Activated CD4-positive, alpha-beta T cell treated with anti-CD3 and anti-CD28 coated beads for 36 hours (primary cell): ENCODE data around the gene KRT40. TPM values are rescaled to one million over a fixed set of nuclear protein-coding genes. Genes with fewer than 3 reads are reported as not detected.

ENCODE experiments used
- ATAC-seq: fragments of 200-7000 bp; cut with Tn5 transposase; one replicate; pipeline ENCODE4 v1.10.0; 2021; ENCODE audit warnings: mild to moderate bottlenecking, moderate library complexity
- CTCF ChIA-PET: fragments of 350-600 bp; sonication (Branson Sonifier 250); formaldehyde crosslinking; loops from one replicate; lab custom pipeline; 2021; ENCODE audit warnings: antibody characterized with exemption; lab: Charles Lee
- POLR2A ChIA-PET: fragments of 350-600 bp; sonication (Branson Sonifier 250); formaldehyde crosslinking; loops from one replicate; lab custom pipeline; 2021; ENCODE audit warnings: antibody characterized with exemption, inconsistent platforms; lab: Charles Lee
- DNase-seq: peaks from one replicate; pipeline ENCODE4 v3.0.0-alpha.2; 2020
- H3K27ac Mint-ChIP-seq: one replicate; pipeline ENCODE4 v1.8.0; 2021; ENCODE audit warnings: mixed read lengths
- H3K27me3 Mint-ChIP-seq: one replicate; pipeline ENCODE4 v1.8.0; 2021; ENCODE audit warnings: mixed read lengths
- H3K36me3 Mint-ChIP-seq: one replicate; pipeline ENCODE4 v1.8.0; 2021; ENCODE audit warnings: low read depth, mixed read lengths
- H3K4me1 Mint-ChIP-seq: one replicate; pipeline ENCODE4 v1.8.0; 2021; ENCODE audit warnings: mixed read lengths
- H3K4me3 Mint-ChIP-seq: one replicate; pipeline ENCODE4 v1.8.0; 2021; ENCODE audit warnings: mild to moderate bottlenecking, moderate library complexity, mixed read lengths
- H3K9me3 Mint-ChIP-seq: one replicate; pipeline ENCODE4 v1.8.0; 2021; ENCODE audit warnings: low read depth, mixed read lengths
- intact Hi-C, 2 experiments: fragments of 100-400 bp; cut with DNase I in 1 of 2; cut with micrococcal nuclease in 1 of 2; formaldehyde crosslinking; loops; one replicate each; pipeline versions ENCODE4 v1.14.2 to v1.15.1; 2022 to 2024; cut with DNase I, micrococcal nuclease
- total RNA-seq, 2 experiments: library from RNA; stranded (reverse); gene quantifications; one replicate each; pipeline ENCODE4 v1.2.3, GENCODE V29; 2021

The KRT40 gene
- total RNA-seq, 2 experiments from 2014 or later, result not detected

DNA sequence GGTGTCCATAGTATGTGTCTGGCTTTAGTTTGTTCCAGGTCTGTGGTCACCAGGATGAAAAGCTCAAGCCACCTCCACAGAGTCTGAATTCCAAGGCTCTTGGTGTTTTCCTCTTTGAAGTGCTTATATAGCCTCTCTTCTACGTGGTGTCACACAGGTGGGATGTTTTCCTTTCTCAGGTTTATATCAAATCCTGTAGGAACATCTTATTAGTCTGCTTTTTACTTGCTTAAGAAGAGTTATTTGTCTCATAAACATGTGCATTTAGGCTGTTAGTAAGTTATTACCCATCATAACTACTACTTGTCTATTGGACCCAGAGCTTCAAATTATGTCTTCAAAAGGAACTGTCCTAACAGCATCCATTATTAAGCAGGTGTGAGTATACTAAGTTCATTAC is 17.3 kb downstream of the KRT40 start, which contains the start of gene KRT39:
TSS of gene KRT39 (minus strand) at position 101 of the 400 bp plus-strand sequence. CDS start at position 9, 92 bp downstream.
- no peak within 1 kb of the TSS for H3K27ac Mint-ChIP-seq
- peaks cover 7% of the 10 kb centered on the region for H3K27me3 Mint-ChIP-seq
- H3K4me3 Mint-ChIP-seq, result no peak within 1 kb of the TSS
- ChIA-PET POLR2A (no interaction called here), CTCF (interaction anchor here (0.9 kb wide), 1 partner anchor 30 kb away, joined by 3 read pairs; no protein-coding TSS in a partner anchor)
- intact Hi-C loops, result no loop called here
- H3K4me1 Mint-ChIP-seq, result peaks cover 4% of the 10 kb centered on the region
- no peaks in the 10 kb centered on the region for H3K36me3 Mint-ChIP-seq
- no peaks in the 10 kb centered on the region for H3K9me3 Mint-ChIP-seq
- no peak for DNase-seq
- ATAC-seq, result no peak

DNA sequence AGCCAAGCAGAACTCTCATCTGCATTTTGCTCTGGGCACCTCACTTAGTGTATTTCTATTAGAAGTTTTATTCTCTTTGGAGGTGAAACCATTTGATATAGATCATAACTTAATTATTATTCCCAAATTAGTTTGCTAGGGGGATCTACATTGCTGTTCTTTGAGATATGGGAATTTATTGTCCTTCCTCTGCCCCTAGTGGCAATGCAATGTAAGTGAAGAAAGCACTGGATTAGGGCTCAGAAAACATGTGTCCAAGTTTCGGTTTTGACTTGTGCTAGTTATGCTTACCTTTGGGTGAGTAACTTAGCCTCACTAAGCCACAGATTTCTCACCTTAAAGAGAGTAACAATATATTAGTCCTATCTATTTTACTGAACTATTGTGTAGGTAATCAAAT is 20.3 kb downstream of the KRT40 start:
- peaks cover 7% of the 10 kb centered on the region for H3K4me1 Mint-ChIP-seq
- peaks cover 9% of the 10 kb centered on the region for H3K27me3 Mint-ChIP-seq
- ChIA-PET CTCF (interaction anchor here (0.7 to 1.2 kb wide), 5 partner anchors 8 to 718 kb away, joined by 3 to 5 read pairs (median 3); no protein-coding TSS in a partner anchor), POLR2A (no interaction called here)
- H3K36me3 Mint-ChIP-seq, result no peaks in the 10 kb centered on the region
- peak; percentile 57 for ATAC-seq
- H3K4me3 Mint-ChIP-seq, result no peak overlapping the region
- DNase-seq, result no peak
- H3K27ac Mint-ChIP-seq, result no peak overlapping the region
- H3K9me3 Mint-ChIP-seq, result no peaks in the 10 kb centered on the region
- intact Hi-C loops, result no loop called here

DNA sequence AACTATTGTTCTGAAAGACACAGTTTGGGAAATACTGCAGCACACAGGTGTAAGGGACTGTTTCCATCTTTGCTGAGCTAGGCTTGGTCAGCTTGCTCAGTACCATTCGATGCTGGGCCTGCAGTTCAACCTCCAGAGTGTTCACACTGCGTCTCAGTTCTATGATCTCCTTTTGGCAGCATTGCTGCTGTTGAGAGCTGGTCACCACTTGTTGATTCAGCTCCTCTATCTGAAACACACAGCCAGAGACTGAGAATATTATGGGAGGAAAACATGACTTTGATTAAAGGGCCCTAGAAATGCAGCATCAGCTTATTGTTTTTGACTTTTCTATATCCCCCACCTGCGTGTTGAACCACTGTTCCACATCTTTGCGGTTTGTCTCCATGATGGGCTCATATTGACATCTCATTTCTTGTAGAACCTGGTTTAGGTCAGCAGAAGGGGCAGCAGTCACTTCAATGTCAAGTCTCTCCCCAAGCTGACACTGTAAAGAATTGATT is 22.0 kb downstream of the KRT40 start:
- CTCF ChIA-PET, result interaction anchor here (0.7 to 1.5 kb wide), 6 partner anchors 10 to 408 kb away, joined by 3 to 5 read pairs (median 3); partner anchors contain the start of gene KRT33B
- H3K27me3 Mint-ChIP-seq, result peaks cover 5% of the 10 kb centered on the region
- no peak for ATAC-seq
- H3K36me3 Mint-ChIP-seq, result no peaks in the 10 kb centered on the region
- no peaks in the 10 kb centered on the region for H3K9me3 Mint-ChIP-seq
- DNase-seq, result no peak
- H3K27ac Mint-ChIP-seq, result no peak overlapping the region
- no peak overlapping the region for H3K4me3 Mint-ChIP-seq
- POLR2A ChIA-PET, result interaction anchor here (0.5 kb wide), 1 partner anchor 369 kb away, joined by 3 read pairs; no protein-coding TSS in a partner anchor
- intact Hi-C loops, result no loop called here
- peaks cover 7% of the 10 kb centered on the region for H3K4me1 Mint-ChIP-seq

DNA sequence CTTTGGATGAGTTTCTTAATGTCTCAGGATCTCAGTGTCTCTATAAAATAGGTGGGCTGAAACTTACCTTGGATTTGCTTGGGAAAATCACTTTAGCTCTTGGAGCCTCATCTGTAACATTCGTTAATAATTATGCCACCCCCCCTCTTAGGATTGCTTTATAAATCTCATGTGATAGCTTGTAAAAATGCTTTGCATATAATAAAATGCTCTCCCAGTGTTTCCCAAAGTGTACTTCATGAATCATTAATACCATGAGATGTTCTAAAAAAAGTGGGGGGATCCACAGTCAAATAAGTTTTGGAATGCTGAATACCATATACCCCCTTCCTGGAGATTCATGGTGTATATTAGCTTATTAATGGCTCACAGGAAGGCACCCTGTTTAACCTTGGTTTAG is 22.5 kb downstream of the KRT40 start:
- Mint-ChIP-seq H3K36me3 (no peaks in the 10 kb centered on the region), H3K27me3 (peaks cover 5% of the 10 kb centered on the region), H3K27ac (no peak overlapping the region), H3K4me1 (peaks cover 7% of the 10 kb centered on the region), H3K9me3 (no peaks in the 10 kb centered on the region), H3K4me3 (no peak overlapping the region)
- CTCF ChIA-PET, result interaction anchor here (0.7 to 1.5 kb wide), 5 partner anchors 9 to 408 kb away, joined by 3 to 5 read pairs (median 3); partner anchors contain the start of gene KRT33B
- POLR2A ChIA-PET, result interaction anchor here (0.5 kb wide), 1 partner anchor 370 kb away, joined by 3 read pairs; no protein-coding TSS in a partner anchor
- DNase-seq (no peak), ATAC-seq (no peak)
- intact Hi-C loops, result no loop called here

DNA sequence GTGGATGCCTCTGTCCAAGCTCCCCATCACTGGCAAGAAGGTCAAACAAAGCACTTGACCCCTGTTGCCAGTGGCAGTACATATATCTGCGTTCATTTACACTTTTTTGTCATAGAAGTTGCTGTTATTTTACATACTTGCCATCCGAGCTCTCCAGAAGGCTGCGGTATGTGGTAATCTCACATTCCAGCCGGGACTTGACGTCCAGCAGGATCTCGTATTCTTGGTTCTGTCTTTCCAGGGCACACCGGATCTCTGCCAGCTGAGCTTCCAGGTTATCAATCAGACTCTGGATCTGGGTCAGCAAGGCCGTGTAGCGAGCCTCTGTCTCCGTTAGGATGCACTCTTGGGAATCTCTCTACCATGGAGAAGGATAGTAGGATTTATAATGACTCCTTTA is 24.0 kb downstream of the KRT40 start:
- Mint-ChIP-seq H3K36me3 (no peaks in the 10 kb centered on the region), H3K27ac (no peak overlapping the region), H3K4me3 (no peak overlapping the region), H3K27me3 (peaks cover 7% of the 10 kb centered on the region), H3K9me3 (no peaks in the 10 kb centered on the region), H3K4me1 (peaks cover 7% of the 10 kb centered on the region)
- ATAC-seq (no peak), DNase-seq (no peak)
- ChIA-PET POLR2A (no interaction called here), CTCF (interaction anchor here (0.7 kb wide), 1 partner anchor 139 kb away, joined by 3 read pairs; no protein-coding TSS in a partner anchor)
- intact Hi-C loops, result no loop called here

DNA sequence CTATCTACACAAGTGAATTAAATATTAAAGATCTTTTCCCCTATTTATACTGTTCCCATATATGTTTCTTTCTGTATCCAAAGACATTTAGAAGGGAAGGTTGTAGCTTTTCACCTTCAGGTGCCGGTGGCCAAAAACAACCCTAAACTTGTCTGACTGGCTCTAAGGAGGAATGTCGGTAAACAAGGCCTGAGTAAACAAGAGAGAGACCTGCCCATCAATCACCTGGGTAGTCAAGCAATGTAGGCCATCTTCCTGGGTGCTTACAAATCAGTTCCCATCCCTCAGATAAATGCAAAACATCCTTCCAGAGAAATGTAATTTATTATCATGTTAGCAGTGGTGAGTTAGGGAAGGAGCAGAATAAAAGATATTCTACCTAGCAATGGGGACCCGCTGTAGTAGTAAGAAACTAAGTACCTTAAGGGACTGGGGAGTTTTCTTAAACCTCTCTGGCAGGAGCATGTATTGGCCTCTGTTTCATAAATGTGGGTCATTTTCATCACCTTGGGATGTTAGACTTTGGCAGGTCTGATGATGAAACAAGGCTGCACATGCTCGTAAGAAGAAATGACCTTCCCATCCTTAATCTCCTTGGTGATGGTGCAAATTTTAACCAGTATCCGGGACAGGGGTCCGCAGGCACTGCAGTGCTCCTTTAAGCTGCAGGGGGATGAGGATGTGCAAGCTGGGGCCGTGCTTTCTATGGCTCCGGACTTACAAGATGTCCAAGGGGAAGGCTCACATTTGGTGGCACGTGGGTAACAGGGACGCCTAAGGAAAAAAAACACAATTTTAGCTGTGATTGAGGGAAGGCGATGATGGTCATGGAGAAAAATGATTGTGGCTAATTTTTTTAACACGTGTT is 25.8 kb downstream of the KRT40 start:
- DNase-seq (no peak), ATAC-seq (no peak)
- no peaks in the 10 kb centered on the region for H3K36me3 Mint-ChIP-seq
- no peak overlapping the region for H3K4me3 Mint-ChIP-seq
- peaks cover 12% of the 10 kb centered on the region for H3K27me3 Mint-ChIP-seq
- ChIA-PET POLR2A (no interaction called here), CTCF (interaction anchor here (0.6 kb wide), 1 partner anchor 133 kb away, joined by 5 read pairs; no protein-coding TSS in a partner anchor)
- H3K27ac Mint-ChIP-seq, result no peak overlapping the region
- peaks cover 2% of the 10 kb centered on the region for H3K4me1 Mint-ChIP-seq
- intact Hi-C loops, result no loop called here
- H3K9me3 Mint-ChIP-seq, result no peaks in the 10 kb centered on the region

DNA sequence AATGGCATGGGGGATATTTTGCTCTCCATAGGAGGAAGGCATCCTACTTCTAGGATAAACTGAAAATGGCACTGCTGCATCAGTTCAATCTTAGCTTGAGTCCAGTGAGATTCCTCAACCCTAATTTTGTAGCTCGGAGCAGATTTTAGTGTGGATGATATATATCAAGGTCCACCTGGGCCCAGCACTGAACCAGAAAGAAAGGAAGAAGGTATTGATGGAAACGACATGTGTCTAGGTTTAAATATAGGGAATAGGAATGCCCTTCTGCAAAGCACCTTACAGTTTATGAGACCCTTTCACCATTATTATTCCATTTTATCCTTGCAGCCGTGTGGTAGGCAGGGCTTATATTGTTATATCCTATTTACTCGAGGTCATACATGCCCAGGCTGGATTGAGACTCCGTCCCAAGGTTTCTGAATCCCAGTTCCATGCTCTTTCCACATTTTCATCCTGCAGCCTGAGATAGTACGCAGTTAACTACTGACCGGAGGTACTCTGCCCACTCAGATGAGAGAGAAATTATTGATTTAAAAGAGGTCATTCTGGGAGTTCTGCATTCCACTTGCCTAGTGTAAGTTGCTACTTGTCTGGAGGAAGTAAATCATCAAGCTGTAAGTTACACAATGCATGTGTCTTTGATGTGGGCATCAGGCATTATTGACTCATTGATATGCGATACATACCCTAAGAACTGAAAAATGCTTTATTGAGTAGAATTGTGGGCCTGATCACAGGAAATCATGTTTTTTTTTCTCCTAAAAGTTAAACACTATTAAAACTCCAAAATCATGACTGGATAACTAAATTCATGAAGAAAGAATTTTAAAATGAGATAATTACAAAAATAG is 27.5 kb downstream of the KRT40 start:
- Mint-ChIP-seq H3K27ac (no peak overlapping the region), H3K36me3 (no peaks in the 10 kb centered on the region), H3K27me3 (peaks cover 12% of the 10 kb centered on the region), H3K4me1 (peaks cover 2% of the 10 kb centered on the region), H3K9me3 (no peaks in the 10 kb centered on the region), H3K4me3 (no peak overlapping the region)
- no peak for DNase-seq
- ATAC-seq, result no peak
- CTCF ChIA-PET, result interaction anchor here (0.6 to 1.6 kb wide), 4 partner anchors 8 to 591 kb away, joined by 3 to 5 read pairs (median 3); partner anchors contain the start of gene KRT12
- POLR2A ChIA-PET, result no interaction called here
- intact Hi-C loops, result no loop called here

DNA sequence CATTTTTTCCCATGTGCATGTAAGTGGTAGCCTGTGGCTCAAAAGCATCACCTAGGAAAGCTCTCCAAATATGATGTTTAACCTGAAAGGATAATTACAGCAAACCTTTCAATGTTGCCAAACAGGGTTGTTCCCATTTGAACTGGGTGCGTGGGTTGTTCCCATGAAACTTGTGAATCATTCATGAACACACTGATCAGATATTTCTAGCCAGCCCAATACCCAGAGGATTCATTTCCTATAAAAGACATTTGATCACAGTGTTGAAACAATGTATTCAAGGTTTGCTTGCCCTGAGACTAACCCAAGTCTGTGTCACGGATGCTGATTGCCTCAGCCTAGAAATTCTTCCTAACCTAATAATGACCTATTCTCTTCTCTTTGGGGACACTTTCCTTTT is 30.2 kb downstream of the KRT40 start:
- Mint-ChIP-seq H3K27ac (no peak overlapping the region), H3K4me1 (no peaks in the 10 kb centered on the region), H3K36me3 (no peaks in the 10 kb centered on the region), H3K27me3 (peaks cover 23% of the 10 kb centered on the region), H3K9me3 (no peaks in the 10 kb centered on the region), H3K4me3 (no peak overlapping the region)
- peak; percentile 23 for DNase-seq
- intact Hi-C loops, result no loop called here
- CTCF ChIA-PET, result no interaction called here
- peak; percentile 64 for ATAC-seq
- POLR2A ChIA-PET, result no interaction called here

DNA sequence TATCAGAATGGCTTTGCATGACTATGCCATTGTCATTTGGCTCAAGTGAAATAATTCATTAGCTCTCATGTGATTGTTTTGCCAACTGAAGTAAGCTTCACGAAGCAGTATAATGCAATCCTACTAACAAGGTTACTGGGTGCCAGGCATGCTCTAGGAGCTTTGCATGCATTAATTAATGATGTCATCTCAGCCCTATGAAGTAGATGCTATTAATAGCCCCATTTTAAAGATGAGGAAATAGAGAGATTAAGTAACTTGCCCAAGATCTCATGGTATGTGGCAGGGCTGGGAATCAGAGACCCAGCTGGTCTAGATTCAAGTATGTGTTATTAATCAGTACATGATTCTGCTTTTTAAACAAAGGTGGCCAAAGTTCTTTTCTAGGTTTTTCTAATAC is 31.5 kb downstream of the KRT40 start:
- no peak for DNase-seq
- POLR2A ChIA-PET, result interaction anchor here (0.6 to 0.7 kb wide), 2 partner anchors 376 to 553 kb away, joined by 3 read pairs; partner anchors contain the start of gene KRT13
- ATAC-seq, result no peak
- Mint-ChIP-seq H3K9me3 (no peaks in the 10 kb centered on the region), H3K36me3 (no peaks in the 10 kb centered on the region), H3K27me3 (peaks cover 30% of the 10 kb centered on the region), H3K27ac (no peak overlapping the region), H3K4me3 (no peak overlapping the region), H3K4me1 (no peaks in the 10 kb centered on the region)
- CTCF ChIA-PET, result interaction anchor here (0.7 to 0.9 kb wide), 2 partner anchors 9 to 137 kb away, joined by 3 read pairs; no protein-coding TSS in a partner anchor
- intact Hi-C loops, result no loop called here

DNA sequence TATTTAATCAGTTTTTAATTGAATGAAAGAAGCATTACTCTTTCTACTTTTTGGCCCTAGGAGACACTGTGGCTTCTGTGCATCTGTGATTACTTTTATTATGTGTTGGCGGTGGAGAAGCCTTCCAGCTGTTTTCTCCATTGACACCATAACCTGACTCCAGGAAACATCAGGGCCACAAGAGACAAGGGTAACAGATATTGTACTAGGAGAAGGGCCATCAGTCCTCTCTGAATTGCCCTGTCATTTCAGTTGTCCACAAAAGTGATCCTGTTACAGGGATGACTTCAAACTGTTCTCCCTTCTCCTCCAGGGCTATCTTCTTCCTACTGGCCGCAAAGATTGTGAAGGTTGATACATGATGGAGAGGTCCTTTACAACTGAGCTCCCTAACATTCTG is 32.0 kb downstream of the KRT40 start:
- CTCF ChIA-PET, result interaction anchor here (0.7 kb wide), 1 partner anchor 9 kb away, joined by 3 read pairs; no protein-coding TSS in a partner anchor
- Mint-ChIP-seq H3K36me3 (no peaks in the 10 kb centered on the region), H3K4me3 (no peak overlapping the region), H3K27ac (no peak overlapping the region), H3K27me3 (peaks cover 33% of the 10 kb centered on the region), H3K9me3 (no peaks in the 10 kb centered on the region), H3K4me1 (no peaks in the 10 kb centered on the region)
- no peak for ATAC-seq
- intact Hi-C loops, result no loop called here
- no peak for DNase-seq
- POLR2A ChIA-PET, result interaction anchor here (0.7 kb wide), 1 partner anchor 553 kb away, joined by 3 read pairs; the partner anchor contains the start of gene KRT13
